NCI-H526 treated with DMSO at 0.1 percent for 48 hours (cell line): ENCODE results near the gene RASGRP2.

Experiments used
- DNase-seq: peaks from one replicate; lab custom pipeline; 2025; lab: John Stamatoyannopoulos, UW

Gene RASGRP2

DNA sequence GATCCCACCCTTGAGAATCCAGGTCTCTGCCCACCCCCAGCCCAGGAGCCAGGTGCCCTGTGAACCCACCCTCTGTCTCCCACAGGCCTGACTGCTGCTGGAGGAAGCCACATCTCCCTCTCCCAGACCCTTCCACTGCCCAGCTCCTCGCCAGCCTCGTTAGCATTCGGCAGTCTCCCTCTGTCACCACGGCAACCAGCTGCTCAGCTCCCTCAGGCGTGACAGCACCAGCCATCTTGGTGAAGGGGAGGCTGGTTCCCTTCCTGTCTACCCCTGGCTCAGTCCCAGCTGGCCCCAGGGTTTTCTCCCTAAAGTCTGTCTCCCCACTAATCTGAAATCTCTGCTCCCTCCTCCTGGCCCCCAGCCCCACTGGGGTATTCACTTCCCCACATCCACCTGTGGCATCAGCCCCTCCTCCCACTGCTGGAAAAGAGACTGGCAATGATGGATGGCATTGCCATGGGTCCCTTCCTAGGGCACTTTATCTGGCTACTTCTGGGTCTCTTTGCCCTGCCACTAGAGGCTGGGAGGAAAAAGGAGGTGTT is 49.0 kb downstream of the RASGRP2 start:
- DNase-seq = peak; percentile 50

DNA sequence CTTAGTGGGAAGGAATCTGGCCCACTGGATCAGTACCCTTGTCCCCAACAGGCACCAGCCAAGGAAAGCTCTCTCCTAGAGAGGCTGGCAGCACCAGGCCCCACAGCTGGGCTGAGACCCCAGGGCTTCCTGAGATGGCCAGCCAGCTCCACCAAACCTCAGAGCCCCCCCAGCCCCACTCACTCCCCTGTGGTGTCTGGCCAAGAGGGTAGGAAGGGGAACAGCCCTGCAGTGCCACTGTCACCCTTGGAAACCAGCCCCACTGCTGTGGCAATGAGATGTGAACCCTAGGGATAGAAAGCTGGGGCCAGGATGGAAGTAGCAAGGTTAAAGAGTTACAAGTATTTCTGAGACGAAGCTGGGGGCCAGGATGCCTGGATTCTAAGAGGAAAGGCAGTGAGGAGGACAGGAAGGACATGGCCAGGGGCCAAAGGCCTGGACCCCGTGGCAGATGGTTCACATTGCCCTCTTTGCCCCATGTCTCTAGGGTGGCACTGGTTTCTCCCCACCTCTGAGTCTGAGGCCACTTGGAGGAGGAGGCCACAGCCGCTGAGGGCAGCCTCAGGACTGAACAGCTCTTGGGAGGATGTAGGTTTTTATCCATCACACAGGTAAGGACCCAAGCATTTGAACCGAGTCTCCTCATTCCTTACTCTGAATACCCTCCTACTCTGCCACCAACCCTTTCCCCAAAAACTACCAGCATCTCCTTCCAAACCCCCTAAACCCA is 49.8 kb downstream of the RASGRP2 start:
- no peak for DNase-seq

DNA sequence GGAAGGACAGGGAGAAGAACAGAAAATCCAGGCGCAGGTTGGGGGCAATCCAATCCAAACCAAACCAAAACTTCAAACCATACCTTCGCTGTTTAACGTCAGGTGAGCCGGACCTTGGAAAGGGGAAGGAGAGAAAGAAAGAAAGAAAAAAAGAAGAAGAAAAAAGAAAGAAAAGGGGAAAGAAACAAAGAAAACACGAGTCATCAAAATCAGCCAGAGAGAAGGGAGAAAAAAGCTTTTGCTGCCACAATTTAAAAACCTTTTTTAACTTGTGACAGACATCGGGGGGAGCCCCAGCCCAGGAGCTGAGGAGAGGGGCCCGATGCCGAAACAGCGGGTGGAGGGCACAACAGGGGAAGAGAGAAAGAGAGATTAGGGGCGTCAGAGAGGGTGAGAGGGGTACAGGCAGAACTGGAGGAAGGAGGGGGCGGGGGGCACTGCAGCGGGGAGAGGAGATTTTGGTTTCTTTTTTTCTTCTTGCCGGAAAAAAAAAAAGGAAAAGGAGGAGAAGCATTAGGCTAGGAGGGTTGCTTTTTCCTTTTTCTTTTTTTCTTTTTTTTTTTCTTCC is 51.1 kb downstream of the RASGRP2 start:
- no peak for DNase-seq

DNA sequence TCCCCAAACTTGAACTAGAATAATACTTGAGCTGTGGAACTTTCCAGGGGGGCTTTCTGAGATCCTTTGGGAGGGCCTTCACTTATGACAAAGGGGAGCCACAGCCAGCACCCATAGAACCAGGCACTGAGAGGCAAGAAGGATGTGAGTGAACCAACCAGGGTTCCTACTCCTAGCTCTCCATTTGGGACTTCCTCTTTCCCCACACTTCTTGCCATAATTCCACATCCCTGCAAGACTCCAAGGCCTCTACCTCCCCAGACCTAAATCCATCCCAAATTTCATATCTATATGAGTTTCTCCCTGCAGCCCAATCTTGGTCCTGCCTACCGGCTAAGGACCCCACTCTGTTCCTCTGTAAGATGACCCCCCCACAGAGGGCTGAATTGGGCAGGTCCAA is 52.4 kb downstream of the RASGRP2 start:
- DNase-seq = no peak

DNA sequence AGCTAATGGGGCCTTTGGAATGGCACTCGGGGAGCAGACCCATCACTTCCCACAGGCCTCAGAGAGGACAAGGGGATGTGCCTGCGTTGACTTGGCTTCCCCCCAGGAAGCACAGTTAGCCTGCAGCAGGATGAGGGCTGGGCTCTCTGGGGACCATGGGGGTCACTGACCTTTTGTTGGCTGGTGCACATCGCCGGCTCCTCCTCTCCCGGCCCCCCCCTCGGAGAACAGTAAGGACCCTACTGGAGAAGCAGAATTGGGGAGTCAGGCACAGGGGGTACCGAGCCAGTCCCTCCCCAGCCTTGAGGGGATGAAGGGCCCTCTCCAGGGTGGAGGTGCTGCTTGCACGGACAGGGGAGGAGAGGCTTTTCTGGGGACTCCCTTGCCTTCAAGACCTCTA is 53.7 kb downstream of the RASGRP2 start:
- no peak for DNase-seq

DNA sequence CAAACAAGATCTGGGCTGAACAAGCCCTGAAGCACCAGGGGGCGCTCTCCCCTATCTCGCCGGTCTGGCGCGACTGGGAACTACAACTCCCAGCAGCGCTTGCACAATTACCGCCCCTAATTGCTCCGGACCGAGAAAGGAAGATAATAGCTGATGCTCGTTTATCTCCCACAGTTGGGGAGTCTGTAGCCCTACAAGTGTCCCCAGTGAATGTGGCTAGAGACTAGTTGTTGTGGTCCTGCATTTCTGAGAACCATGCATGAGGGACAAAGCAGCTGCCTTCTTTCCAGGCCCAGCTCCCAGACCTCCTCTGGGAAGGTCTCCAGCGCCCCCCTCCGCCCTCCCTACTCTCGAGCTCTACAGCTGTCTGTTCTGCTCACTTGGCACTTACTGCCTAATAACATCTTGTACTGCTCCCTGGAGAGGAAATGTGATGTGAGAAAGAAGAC is 55.4 kb downstream of the RASGRP2 start:
- peak; percentile 90 for DNase-seq

DNA sequence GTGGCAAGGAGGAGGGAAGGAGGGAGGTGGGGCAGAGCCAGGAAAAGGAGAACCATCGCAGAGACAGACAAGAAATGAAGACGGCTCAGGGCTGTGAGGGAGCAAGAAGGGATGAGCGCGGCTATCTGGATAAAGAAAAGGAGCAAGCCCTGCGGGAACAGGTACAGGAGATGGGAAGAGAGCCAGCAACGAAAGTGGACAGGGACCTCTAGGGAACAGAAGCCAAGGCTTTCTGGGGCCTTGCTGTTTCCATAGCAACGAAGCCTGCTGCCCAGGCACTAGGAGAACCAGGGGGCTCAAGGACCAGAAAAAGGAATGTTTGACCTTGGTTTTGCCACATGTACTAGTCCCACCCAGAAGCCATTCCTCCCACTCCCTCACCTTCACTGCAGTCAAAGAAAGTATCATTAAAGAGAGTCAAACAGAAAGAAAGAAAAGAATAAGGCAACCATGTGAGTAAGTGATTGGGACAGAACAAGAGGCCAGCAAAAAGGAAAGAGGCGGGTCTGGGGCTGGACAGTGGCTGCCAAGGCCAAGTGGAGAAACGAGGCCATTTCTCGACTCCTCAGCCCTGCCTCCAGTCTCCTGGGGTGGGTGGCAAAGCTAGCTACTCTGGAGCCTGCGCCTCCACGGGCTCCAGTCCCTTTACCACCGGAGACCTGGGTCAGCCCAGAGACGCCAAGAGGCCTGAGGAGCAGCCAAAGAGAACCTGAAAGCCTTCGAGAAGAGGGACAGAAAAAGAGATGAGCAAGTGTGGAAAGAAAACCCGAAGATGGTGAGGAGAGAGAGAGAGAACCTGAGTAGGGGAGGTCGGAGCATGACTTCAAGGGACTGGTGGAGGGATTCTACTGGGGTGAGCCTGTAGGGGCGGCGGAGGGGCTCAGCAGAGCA is 56.1 kb downstream of the RASGRP2 start:
- DNase-seq = no peak

DNA sequence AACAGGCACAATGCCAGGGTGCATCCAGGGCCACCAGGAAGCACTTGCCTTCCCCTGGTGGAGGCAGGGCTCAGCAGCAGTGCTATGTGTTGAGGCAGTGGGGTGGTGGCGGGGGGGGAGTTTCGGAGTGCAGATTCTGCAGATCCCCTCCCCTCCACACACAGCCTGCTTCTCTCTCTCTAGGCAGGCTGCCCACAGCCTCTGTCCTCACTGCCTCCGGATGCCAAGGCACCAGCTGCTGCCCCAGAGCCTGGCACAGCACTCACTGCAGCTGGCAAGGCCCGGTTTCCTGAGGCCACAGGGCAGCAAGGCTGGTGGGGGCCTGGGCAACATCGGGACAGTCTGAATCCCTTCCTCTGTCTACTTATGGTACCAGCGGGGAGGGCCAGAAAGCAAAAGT is 56.7 kb downstream of the RASGRP2 start:
- no peak for DNase-seq

DNA sequence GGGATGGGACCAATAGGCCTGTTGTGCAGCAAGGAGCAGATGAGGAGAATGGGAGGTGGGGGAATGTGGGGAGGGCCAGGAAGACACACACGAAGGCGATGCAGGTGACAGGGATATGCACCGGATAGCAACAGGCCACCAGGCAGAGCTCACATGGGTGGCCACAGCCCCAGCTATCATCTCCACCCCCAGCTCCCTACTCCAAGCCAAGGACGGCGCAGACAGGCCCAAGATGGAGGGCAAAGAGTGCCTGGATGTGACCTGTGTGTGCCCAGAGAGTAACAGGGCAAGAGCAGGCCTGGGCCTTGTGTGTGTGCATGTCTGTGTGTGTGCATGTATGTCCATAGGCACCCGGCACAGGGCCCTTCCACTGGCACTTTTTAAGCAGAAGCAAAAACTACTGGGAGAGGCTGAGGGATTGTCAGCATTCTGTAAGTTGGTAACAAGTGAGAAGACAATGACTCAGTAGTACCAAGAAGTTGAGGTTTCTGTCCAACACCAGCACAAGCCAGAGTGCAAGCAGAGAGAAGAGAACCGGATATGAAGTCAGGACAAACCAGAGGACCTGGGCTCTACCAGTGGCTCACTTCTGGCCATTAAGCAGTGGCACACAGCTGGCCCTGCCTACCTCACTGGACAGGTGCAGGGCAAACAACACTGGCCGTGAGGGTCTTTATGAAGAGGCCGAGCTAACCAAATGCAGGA is 57.3 kb downstream of the RASGRP2 start:
- DNase-seq = no peak

DNA sequence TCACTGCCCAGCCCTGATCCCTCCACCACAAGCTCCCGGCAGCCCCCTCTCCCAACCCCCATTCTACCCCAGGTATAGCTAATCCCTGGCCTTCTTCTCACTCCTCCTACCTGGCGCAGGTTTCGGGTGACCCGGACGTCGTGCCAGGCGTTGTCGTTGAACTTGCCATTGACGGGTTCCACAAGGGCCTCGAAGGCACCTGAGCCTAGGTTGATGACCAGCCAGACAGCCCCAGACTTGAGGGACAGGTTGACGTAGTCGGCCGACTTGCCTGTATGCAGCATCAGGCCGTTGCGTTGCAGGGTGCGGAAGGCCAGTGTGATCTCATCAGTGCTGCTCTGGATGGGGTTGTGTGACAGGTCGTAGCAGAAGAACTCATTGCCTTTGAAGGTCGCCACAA is 58.4 kb downstream of the RASGRP2 start:
- no peak for DNase-seq

DNA sequence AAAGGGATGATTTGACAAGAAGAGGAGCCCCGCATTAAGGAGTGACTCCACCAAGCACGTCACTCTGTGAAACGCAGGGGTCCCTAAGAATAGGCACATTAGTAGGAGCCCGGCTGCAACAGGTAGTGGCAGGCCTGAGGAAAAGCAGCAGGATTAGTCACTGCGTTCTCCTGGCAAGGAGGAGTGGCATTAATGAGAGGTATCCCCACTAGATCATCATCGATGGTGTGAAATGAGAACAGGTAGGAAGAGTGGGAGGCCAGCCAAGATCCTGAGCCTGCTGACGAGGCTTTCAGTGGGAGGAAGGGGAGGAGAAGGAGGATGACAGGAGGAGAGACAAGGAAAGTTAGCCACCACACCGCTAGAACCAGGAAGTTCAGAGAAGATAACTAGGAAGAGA is 59.6 kb downstream of the RASGRP2 start:
- DNase-seq = no peak

DNA sequence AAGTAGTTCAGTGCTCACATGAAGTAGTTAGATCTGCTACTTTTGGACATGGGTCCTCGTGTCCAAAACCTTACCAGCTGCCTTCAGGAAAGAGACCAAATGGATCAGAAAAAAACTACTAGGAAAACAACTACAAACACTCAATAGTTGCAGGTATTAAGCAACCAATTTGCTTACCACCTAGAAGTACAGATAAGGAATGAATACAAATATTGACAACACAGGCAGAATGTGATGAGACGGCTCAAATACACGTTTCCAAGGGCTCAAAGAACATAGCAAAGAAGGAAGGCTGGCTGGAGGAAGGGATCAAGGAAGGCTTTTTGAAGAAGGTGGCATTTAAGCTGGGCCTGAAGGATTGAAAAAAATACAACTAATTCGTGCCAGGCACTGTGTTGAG is 62.8 kb downstream of the RASGRP2 start:
- DNase-seq = no peak

DNA sequence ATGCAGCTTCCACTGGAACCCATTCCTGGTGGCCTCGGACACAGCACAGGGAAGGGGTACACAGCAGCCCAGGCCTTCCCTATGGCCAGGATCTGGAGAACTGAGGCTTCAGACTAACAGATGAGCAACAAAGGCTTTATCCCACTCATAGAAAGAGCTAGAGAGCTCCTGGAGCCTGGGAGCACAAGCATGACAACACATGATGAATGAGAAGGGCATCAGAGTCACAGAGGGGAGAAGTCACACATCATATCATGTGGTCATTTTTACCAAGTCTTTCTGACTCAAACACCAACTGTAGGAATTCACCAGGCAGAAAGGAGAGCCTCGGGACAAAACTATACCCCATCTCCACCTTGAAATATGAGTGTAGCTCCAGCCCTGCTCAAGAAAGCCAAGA is 64.1 kb downstream of the RASGRP2 start:
- no peak for DNase-seq

DNA sequence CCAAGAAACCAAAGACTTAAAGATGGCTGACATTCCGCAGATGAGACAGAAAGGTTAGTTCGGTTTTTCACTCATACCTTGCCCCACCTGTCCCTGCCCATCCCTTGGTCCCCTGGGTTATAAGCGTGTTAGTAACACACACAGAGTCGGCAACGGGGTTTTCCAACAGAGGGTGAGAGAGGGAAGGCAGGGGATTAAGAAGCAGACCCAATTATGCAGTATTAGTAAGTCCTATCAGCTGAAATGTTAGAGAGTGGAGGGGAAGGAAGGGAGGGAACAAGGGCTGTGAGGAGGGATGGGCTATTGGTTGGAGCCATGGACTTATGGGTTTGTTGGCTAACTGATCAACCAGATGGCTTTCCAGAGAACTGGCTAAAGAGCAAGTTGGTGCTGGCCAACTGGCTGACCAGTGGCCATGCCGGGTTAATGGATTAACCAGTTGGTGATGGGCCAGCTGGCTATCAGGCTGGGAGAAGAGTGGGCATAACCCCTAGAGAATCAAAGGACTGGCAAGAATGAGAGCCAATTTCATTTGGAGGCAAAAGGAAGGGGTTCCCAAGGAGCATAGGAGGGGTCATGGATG is 66.4 kb downstream of the RASGRP2 start:
- DNase-seq = no peak
